ENCODE data around the gene PEX16.
A peak's percentile ranks its signal among the peaks of the same experiment; 100 is the strongest.

The PEX16 gene

GRCh38 chr11:45897556-45897955, 20.1 kb downstream of the PEX16 start:
- DNase-seq, result no peak

- no peak for DNase-seq
Observed at GRCh38 chr11:45896422-45896984, 21.2 kb downstream of the PEX16 start.

- no peak for DNase-seq
Observed at GRCh38 chr11:45895553-45896259, 22.0 kb downstream of the PEX16 start.

GRCh38 chr11:45894555-45895247, 23.0 kb downstream of the PEX16 start:
- no peak for DNase-seq

GRCh38 chr11:45892856-45893255, 24.8 kb downstream of the PEX16 start:
- DNase-seq, result no peak

GRCh38 chr11:45890886-45891550, 26.7 kb downstream of the PEX16 start:
- no peak for DNase-seq

- no peak for DNase-seq
Observed at GRCh38 chr11:45889966-45890365, 27.7 kb downstream of the PEX16 start.

- no peak for DNase-seq
Observed at GRCh38 chr11:45889555-45889954, 28.1 kb downstream of the PEX16 start.

- DNase-seq, result no peak
Observed at GRCh38 chr11:45887587-45887986, 30.1 kb downstream of the PEX16 start.

GRCh38 chr11:45886816-45887520, 30.7 kb downstream of the PEX16 start:
- DNase-seq, result no peak

GRCh38 chr11:45885921-45886721, 31.6 kb downstream of the PEX16 start:
- no peak for DNase-seq

- peak; percentile 67 to 74 for DNase-seq
Observed at GRCh38 chr11:45885274-45885920, 32.3 kb downstream of the PEX16 start, which contains the start of gene MAPK8IP1. MAPK8IP1 (plus strand) TSS chr11:45885651; CDS start chr11:45885821, 170 bp downstream.

GRCh38 chr11:45884596-45885185, 33.0 kb downstream of the PEX16 start:
- DNase-seq, result no peak

- no peak for DNase-seq
Observed at GRCh38 chr11:45881708-45882368, 35.8 kb downstream of the PEX16 start.

GRCh38 chr11:45880772-45881570, 36.7 kb downstream of the PEX16 start:
- no peak for DNase-seq

- no peak for DNase-seq
Observed at GRCh38 chr11:45879803-45880686, 37.6 kb downstream of the PEX16 start.

GRCh38 chr11:45877845-45878244, 39.8 kb downstream of the PEX16 start:
- no peak for DNase-seq

- no peak for DNase-seq
Observed at GRCh38 chr11:45877221-45877620, 40.5 kb downstream of the PEX16 start.

- no peak for DNase-seq
Observed at GRCh38 chr11:45876401-45876800, 41.3 kb downstream of the PEX16 start.
